GM21381 (cell line): Measurements from ENCODE around the gene C1orf167.

Experiments used
- ATAC-seq: cut with Tn5 transposase; IDR thresholded peaks from one replicate; pipeline ENCODE4 v1.9.1; 2021; ENCODE audit warnings: mild to moderate bottlenecking, moderate library complexity; ENCODE audit not compliant: unreplicated experiment

Gene C1orf167

GRCh38 chr1:11828511-11828910 lies 66.5 kb downstream of the C1orf167 start:
- ATAC-seq: no peak

GRCh38 chr1:11831945-11832725 lies 70.1 kb downstream of the C1orf167 start:
- ATAC-seq: no peak

GRCh38 chr1:11833497-11833896 lies 71.5 kb downstream of the C1orf167 start:
- no peak for ATAC-seq

GRCh38 chr1:11833900-11834299 lies 71.9 kb downstream of the C1orf167 start:
- ATAC-seq: no peak

GRCh38 chr1:11835441-11836225 lies 73.6 kb downstream of the C1orf167 start:
- ATAC-seq: no peak

- no peak for ATAC-seq
Measured at GRCh38 chr1:11836955-11837766, 75.2 kb downstream of the C1orf167 start.

- ATAC-seq: no peak
Measured at GRCh38 chr1:11837767-11838348, 75.9 kb downstream of the C1orf167 start.

- no peak for ATAC-seq
Measured at GRCh38 chr1:11838349-11839272, 76.6 kb downstream of the C1orf167 start.
